ENCODE results near the gene HACE1.
"Not testable (repeated sequence)": the region's sequence is repeated elsewhere in the genome, so short reads cannot be mapped to it uniquely, and the experiment has no call there.

The HACE1 gene

DNA sequence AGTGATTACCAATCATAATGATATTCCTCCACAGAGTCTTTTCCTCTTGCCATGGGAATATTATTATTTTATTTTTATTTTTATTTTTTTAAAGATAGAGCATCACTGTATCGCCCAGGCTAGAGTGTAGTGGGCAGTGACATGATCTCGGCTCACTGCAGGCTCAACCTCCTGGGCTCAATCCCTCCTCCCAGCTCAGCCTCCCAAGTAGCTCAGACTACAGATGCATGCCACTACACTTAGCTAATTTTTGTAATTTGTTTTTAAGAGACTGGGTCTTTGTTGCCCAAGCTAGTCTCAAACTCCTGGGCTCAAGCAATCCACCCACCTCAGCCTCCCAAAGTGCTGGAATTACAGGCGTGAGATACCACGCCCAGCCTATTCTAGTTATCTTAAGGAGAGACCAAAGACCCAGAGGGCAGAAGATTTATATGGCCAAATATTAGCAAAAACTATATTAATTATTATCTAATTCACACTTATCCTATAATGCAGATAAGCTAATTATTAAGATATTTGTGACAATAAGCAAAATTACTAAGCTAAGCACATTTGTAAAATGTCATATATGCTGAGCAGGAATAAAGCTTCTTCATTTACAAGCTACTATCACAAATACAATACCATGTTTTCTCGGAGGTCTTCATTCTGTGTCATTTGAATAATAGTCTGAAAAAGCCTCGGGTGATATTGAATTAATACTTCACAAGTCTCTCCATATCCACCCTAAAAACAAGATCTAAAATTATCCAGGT, 63.5 kb downstream of the HACE1 start:
- TF ChIP-seq ZNF274 (IDR thresholded peaks at IDR 0.05; ENCODE audit: low read depth, low read length) = no peak
- no peak overlapping the region for H3K4me3 ChIP-seq (ENCODE audit: low read length)

GRCh38 chr6:104795363-104795762, 64.4 kb downstream of the HACE1 start:
- H3K4me3 ChIP-seq (ENCODE audit: low read length) = no peak overlapping the region
- no peak for TF ChIP-seq ZNF274 (IDR thresholded peaks at IDR 0.05; ENCODE audit: low read depth, low read length)

- no peak overlapping the region for H3K4me3 ChIP-seq (ENCODE audit: low read length)
- TF ChIP-seq ZNF274 (IDR thresholded peaks at IDR 0.05; ENCODE audit: low read depth, low read length) = no peak
Measured at GRCh38 chr6:104789770-104790190, 69.9 kb downstream of the HACE1 start.

GRCh38 chr6:104788400-104788799, 71.3 kb downstream of the HACE1 start:
- TF ChIP-seq ZNF274 (IDR thresholded peaks at IDR 0.05; ENCODE audit: low read depth, low read length) = no peak

DNA sequence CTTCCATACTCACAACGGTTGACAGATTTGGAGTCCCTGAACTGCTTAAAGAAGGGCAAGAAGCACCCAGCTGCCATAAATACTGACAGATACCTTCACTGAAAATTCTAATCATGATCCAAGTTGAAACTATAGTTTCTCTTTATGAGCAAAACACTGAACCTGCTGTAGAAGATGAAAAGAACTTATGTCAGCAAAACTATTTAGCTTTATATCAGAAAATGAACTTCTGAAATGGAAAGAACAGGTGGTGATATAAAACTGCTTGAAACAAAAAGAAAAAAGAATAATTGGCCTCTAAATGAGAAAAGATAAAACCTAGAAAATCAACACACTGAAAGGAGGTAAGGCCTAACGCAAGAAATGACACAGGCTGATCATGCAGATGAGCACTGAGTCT, 72.4 kb downstream of the HACE1 start:
- no peak overlapping the region for H3K4me3 ChIP-seq (ENCODE audit: low read length)
- no peak for TF ChIP-seq ZNF274 (IDR thresholded peaks at IDR 0.05; ENCODE audit: low read depth, low read length)

More at GRCh38 chr6:104788400-104788799, 71.3 kb downstream of the HACE1 start:
- H3K4me3 ChIP-seq (ENCODE audit: low read length) = no peak overlapping the region

- TF ChIP-seq ZNF274 (IDR thresholded peaks at IDR 0.05; ENCODE audit: low read depth, low read length) = no peak
- no peak overlapping the region for H3K4me3 ChIP-seq (ENCODE audit: low read length)
Measured at GRCh38 chr6:104784884-104785283, 74.8 kb downstream of the HACE1 start.

- no peak overlapping the region for H3K4me3 ChIP-seq (ENCODE audit: low read length)
- no peak for TF ChIP-seq ZNF274 (IDR thresholded peaks at IDR 0.05; ENCODE audit: low read depth, low read length)
Measured at GRCh38 chr6:104771258-104771832, 88.4 kb downstream of the HACE1 start.

- H3K4me3 ChIP-seq (ENCODE audit: low read length) = no peak overlapping the region
- no peak for TF ChIP-seq ZNF274 (IDR thresholded peaks at IDR 0.05; ENCODE audit: low read depth, low read length)
Measured at GRCh38 chr6:104768906-104769305, 90.8 kb downstream of the HACE1 start.

DNA sequence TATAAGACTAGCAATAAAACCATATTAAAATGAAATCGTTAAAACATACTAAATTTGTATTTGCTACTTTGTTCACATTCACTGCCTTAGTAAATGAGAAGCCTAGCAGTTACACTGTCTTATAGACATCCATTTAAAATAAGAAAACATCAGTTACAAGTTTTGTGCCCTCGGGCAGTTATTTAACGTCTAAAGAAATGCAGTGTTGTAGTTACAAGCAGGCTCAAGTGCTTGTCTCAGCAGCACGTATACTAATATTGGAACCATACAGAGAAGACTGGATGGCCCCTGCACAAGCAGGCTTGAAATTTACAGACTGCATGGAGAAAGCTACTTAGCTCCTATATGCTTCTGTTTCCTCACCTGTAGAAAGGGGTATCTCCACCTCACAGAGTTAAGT, 93.1 kb downstream of the HACE1 start:
- TF ChIP-seq ZNF274 (IDR thresholded peaks at IDR 0.05; ENCODE audit: low read depth, low read length) = no peak
- no peak overlapping the region for H3K4me3 ChIP-seq (ENCODE audit: low read length)

DNA sequence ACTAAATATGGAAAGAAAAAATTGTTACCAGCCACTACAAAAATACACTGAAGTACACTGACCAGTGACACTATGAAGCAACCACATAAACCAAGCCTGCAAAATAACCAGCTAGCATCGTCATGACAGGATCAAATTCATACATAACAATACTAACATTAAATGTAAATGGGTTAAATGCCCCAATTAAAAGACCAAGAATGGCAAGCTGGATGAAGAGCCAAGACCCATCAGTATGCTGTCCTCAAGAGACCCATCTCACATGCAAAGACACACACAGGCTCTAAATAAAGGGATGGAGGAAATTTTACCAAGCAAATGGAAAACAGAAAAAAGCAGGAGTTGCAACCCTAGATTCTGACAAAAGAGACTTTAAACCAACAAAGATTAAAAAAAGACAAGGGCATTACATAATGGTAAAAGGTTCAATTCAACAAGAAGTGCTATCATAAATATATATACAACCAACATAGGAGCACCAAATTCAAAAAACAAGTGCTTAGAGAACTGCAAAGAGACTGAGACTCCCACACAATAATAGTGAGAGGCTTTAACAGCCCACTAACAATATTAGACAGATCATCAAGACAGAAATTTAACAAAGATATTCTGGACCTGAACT, 104.8 kb downstream of the HACE1 start:
- H3K4me3 ChIP-seq (ENCODE audit: low read length) = no peak overlapping the region
- TF ChIP-seq ZNF274 (IDR thresholded peaks at IDR 0.05; ENCODE audit: low read depth, low read length) = no peak

DNA sequence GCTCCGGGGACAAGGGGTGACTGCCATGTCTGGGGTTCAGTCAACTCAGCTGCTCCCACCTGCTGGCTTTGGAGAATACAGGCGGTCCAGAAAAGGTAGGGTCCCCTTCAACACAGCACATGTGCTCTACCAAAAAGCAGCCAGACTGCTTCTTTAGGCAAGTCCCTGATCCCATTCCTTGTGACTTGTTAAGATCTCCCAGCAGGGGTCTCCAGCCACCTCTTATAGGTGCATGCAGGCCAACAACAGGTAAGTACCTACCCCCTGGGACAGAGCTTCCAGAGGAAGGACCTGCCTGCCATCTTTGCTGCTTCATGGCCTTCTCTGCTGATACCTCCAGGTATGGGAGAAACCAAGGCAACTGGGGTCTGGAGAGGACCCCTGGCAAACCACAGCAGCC, 106.5 kb downstream of the HACE1 start:
- no peak overlapping the region for H3K4me3 ChIP-seq (ENCODE audit: low read length)
- no peak for TF ChIP-seq ZNF274 (IDR thresholded peaks at IDR 0.05; ENCODE audit: low read depth, low read length)

GRCh38 chr6:104750449-104750848, 109.3 kb downstream of the HACE1 start:
- no peak for TF ChIP-seq ZNF274 (IDR thresholded peaks at IDR 0.05; ENCODE audit: low read depth, low read length)

DNA sequence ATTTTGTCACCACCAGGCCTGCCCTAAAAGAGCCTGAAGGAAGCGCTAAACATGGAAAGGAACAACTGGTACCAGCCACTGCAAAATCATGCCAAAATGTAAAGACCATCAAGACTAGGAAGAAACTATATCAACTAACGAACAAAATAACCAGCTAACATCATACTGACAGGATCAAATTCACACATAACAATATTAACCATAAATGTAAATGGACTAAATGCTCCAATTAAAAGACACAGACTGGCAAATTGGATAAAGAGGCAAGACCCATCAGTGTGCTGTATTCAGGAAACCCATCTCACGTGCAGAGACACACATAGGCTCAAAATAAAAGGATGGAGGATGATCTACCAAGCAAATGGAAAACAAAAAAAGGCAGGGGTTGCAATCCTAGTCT, 120.6 kb downstream of the HACE1 start:
- H3K4me3 ChIP-seq (ENCODE audit: low read length) = not testable (repeated sequence)

More at GRCh38 chr6:104750449-104750848, 109.3 kb downstream of the HACE1 start:
- no peak overlapping the region for H3K4me3 ChIP-seq (ENCODE audit: low read length)

DNA sequence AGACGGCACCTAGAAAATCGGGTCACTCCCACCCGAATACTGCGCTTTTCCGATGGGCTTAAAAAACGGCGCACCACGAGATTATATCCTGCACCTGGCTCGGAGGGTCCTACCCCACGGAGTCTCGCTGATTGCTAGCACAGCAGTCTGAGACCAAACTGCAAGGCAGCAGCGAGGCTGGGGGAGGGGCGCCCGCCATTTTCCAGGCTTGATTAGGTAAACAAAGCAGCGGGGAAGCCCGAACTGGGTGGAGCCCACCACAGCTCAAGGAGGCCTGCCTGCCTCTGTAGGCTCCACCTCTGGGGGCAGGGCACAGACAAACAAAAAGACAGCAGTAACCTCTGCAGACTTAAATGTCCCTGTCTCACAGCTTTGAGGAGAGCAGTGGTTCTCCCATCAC, 122.2 kb downstream of the HACE1 start:
- not testable (repeated sequence) for H3K4me3 ChIP-seq (ENCODE audit: low read length)

- H3K4me3 ChIP-seq (ENCODE audit: low read length) = no peak overlapping the region
- no peak for TF ChIP-seq ZNF274 (IDR thresholded peaks at IDR 0.05; ENCODE audit: low read depth, low read length)
Measured at GRCh38 chr6:104736545-104736944, 123.2 kb downstream of the HACE1 start.
